NCI-H2107 treated with DMSO at 0.1 percent for 48 hours (cell line): ENCODE measurements around the gene GLYATL1B.
"Not testable (repeated sequence)": the region's sequence is repeated elsewhere in the genome, so short reads cannot be mapped to it uniquely, and the experiment has no call there.

Experiments used
- DNase-seq: peaks from one replicate; lab custom pipeline; 2025; ENCODE audit not compliant: unreplicated experiment; lab: John Stamatoyannopoulos, UW

GLYATL1B gene

GRCh38 chr11:59086007-59086406 lies at the start of gene GLYATL1B:
Gene GLYATL1B (plus strand): TSS chr11:59086307. CDS start chr11:59086307, 0 bp downstream.
- DNase-seq: not testable (repeated sequence)

- DNase-seq: not testable (repeated sequence)
Measured at GRCh38 chr11:59036542-59036941, 49.6 kb upstream of the GLYATL1B start.

- DNase-seq: not testable (repeated sequence)
Measured at GRCh38 chr11:59037434-59037833, 48.7 kb upstream of the GLYATL1B start.

- DNase-seq: no peak
Measured at GRCh38 chr11:59040607-59041006, 45.5 kb upstream of the GLYATL1B start.

- DNase-seq: not testable (repeated sequence)
Measured at GRCh38 chr11:59051383-59051782, 34.7 kb upstream of the GLYATL1B start.

GRCh38 chr11:59052355-59052754 lies 33.8 kb upstream of the GLYATL1B start:
- DNase-seq: not testable (repeated sequence)

- no peak for DNase-seq
Measured at GRCh38 chr11:59053387-59053786, 32.7 kb upstream of the GLYATL1B start.

- DNase-seq: peak; percentile 58
Measured at GRCh38 chr11:59058120-59059033, 27.7 kb upstream of the GLYATL1B start.

GRCh38 chr11:59060096-59060495 lies 26.0 kb upstream of the GLYATL1B start:
- DNase-seq: not testable (repeated sequence)

GRCh38 chr11:59062602-59063529 lies 23.2 kb upstream of the GLYATL1B start:
- DNase-seq: no peak

GRCh38 chr11:59063996-59064727 lies 21.9 kb upstream of the GLYATL1B start:
- DNase-seq: not testable (repeated sequence)

- DNase-seq: no peak
Measured at GRCh38 chr11:59069087-59069486, 17.0 kb upstream of the GLYATL1B start.

- no peak for DNase-seq
Measured at GRCh38 chr11:59076876-59077571, 9.1 kb upstream of the GLYATL1B start.

- no peak for DNase-seq
Measured at GRCh38 chr11:59078435-59078834, 7.7 kb upstream of the GLYATL1B start.

- DNase-seq: no peak
Measured at GRCh38 chr11:59079086-59079485, 7.0 kb upstream of the GLYATL1B start.

GRCh38 chr11:59080421-59080820 lies 5.7 kb upstream of the GLYATL1B start:
- not testable (repeated sequence) for DNase-seq

GRCh38 chr11:59081430-59082020 lies 4.6 kb upstream of the GLYATL1B start:
- DNase-seq: not testable (repeated sequence)

- DNase-seq: no peak
Measured at GRCh38 chr11:59088162-59088561, 2.1 kb downstream of the GLYATL1B start.

GRCh38 chr11:59093576-59093975 lies 7.5 kb downstream of the GLYATL1B start:
- DNase-seq: not testable (repeated sequence)

GRCh38 chr11:59095225-59095624 lies 9.1 kb downstream of the GLYATL1B start:
- not testable (repeated sequence) for DNase-seq
